HepG2 (cell line): ENCODE results near the gene SPRYD3. TPM values are rescaled to one million over a fixed set of nuclear protein-coding genes. Genes with fewer than 3 reads are reported as not detected.

Experiments used
- AHR ChIP-seq: IDR thresholded peaks from 2 replicates; pipeline ENCODE4 v1.6.1; 2018; ENCODE audit warnings: missing genetic modification reagents, missing compliant biosample characterization
- RCOR2 ChIP-seq: IDR thresholded peaks from 2 replicates; pipeline ENCODE4 v1.6.1; 2016; ENCODE audit warnings: missing biosample characterization, missing genetic modification reagents
- REL ChIP-seq: sonication (generic); formaldehyde crosslinking; conservative IDR thresholded peaks from 2 replicates; pipeline ENCODE4 v1.8.0; 2022; ENCODE audit warnings: mild to moderate bottlenecking, missing genetic modification reagents, moderate library complexity
- SRF ChIP-seq: IDR thresholded peaks from 2 replicates; pipeline ENCODE4 v1.6.1; 2011; ENCODE audit warnings: mild to moderate bottlenecking, low read depth, low read length, moderate library complexity
- SRSF9 ChIP-seq: fragments of 200-400 bp; formaldehyde crosslinking; IDR thresholded peaks from 2 replicates; pipeline ENCODE4 v1.6.1; 2018; ENCODE audit warnings: borderline replicate concordance, mild to moderate bottlenecking, low read depth, low read length; ENCODE audit not compliant: insufficient read depth, poor library complexity, severe bottlenecking
- ZMYM4 ChIP-seq: sonication (generic); formaldehyde crosslinking; IDR thresholded peaks from 2 replicates; pipeline ENCODE4 v1.8.1; 2023; ENCODE audit warnings: mild to moderate bottlenecking, missing genetic modification reagents
- ZNF770 ChIP-seq: sonication (generic); formaldehyde crosslinking; IDR thresholded peaks from 2 replicates; pipeline ENCODE4 v1.5.0; 2020; ENCODE audit warnings: mild to moderate bottlenecking, missing genetic modification reagents
- ZNF777 ChIP-seq: sonication (generic); formaldehyde crosslinking; IDR thresholded peaks from 2 replicates; pipeline ENCODE4 v1.4.0; 2020; ENCODE audit warnings: missing genetic modification reagents
- polyA plus RNA-seq, 8 experiments: library from polyadenylated mRNA; depleted of rRNA in 3 of 8; stranded (reverse) in 7 of 8; unstranded in 1 of 8; fragments of >200 nt; fragmentation: Illumina TruSeq in 4 of 8; extraction: Trizol in 4 of 8; gene quantifications; 2 replicates each; pipeline versions ENCODE4 v1.2.1 to v1.2.3, GENCODE V29; 2011 to 2016; ENCODE audit warnings: low read depth in 4 of 8, missing spikeins in 1 of 8, mixed read lengths in 1 of 8; ENCODE audit not compliant: insufficient read depth in 1 of 8
- total RNA-seq, 5 experiments: library from RNA; depleted of rRNA; stranded (reverse); fragments of >200 nt; fragmentation: Illumina TruSeq; extraction: Trizol; gene quantifications; 2 replicates each; pipeline ENCODE4 v1.2.3, GENCODE V29; 2016; ENCODE audit warnings: low read depth in 1 of 5
- TF ChIP-seq, protein P1 (sequence below): sonication (generic); formaldehyde crosslinking; IDR thresholded peaks from 2 replicates; pipeline ENCODE4 v1.4.0; 2020; ENCODE audit warnings: mild to moderate bottlenecking, missing genetic modification reagents
- TF ChIP-seq, protein P2 (sequence below): sonication (generic); formaldehyde crosslinking; IDR thresholded peaks from 2 replicates; pipeline ENCODE4 v1.8.0; 2022; ENCODE audit warnings: mild to moderate bottlenecking, missing genetic modification reagents; ENCODE audit not compliant: insufficient replicate concordance
- TF ChIP-seq, protein P3 (sequence below): sonication (generic); formaldehyde crosslinking; IDR thresholded peaks from 2 replicates; pipeline ENCODE4 v1.4.0; 2020; ENCODE audit warnings: missing genetic modification reagents, borderline replicate concordance
- TF ChIP-seq, protein P4 (sequence below): IDR thresholded peaks from 2 replicates; pipeline ENCODE4 v1.6.1; 2012; ENCODE audit warnings: low read depth, low read length, improper control_type of control experiment

The SPRYD3 gene
- total and polyA plus RNA-seq, 2 of the 13 experiments (the other 11 are each of a cell fraction or from before 2014, with no cell fraction given): 9.0 to 9.2 TPM

DNA sequence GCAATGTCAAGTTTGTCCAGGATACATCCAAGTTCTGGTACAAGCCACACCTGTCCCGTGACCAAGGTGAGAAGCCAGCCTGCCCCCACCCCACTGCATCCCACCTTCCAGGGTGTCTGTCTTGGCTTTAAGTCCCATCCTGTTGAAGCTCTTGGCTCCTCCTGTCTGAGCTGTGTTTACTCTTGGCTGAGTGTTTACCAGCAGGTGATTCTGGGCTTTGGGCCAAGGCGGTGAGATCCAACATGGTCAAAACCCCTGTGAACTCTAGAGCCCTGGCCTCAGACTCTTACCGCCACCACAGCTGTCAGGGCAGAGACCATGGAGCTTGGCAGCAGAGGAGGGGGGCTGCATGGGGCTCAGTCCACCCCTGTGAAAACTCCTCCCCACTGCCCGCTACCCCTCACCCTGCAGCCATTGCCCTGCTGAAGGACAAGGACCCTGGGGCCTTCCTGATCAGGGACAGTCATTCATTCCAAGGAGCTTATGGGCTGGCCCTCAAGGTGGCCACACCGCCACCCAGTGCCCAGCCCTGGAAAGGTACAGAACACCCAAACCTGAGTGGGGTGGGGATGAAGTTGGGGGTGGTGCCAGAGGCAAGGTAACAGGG, 17.7 kb downstream of the SPRYD3 start (continued):
- TF ChIP-seq, protein P1, sequence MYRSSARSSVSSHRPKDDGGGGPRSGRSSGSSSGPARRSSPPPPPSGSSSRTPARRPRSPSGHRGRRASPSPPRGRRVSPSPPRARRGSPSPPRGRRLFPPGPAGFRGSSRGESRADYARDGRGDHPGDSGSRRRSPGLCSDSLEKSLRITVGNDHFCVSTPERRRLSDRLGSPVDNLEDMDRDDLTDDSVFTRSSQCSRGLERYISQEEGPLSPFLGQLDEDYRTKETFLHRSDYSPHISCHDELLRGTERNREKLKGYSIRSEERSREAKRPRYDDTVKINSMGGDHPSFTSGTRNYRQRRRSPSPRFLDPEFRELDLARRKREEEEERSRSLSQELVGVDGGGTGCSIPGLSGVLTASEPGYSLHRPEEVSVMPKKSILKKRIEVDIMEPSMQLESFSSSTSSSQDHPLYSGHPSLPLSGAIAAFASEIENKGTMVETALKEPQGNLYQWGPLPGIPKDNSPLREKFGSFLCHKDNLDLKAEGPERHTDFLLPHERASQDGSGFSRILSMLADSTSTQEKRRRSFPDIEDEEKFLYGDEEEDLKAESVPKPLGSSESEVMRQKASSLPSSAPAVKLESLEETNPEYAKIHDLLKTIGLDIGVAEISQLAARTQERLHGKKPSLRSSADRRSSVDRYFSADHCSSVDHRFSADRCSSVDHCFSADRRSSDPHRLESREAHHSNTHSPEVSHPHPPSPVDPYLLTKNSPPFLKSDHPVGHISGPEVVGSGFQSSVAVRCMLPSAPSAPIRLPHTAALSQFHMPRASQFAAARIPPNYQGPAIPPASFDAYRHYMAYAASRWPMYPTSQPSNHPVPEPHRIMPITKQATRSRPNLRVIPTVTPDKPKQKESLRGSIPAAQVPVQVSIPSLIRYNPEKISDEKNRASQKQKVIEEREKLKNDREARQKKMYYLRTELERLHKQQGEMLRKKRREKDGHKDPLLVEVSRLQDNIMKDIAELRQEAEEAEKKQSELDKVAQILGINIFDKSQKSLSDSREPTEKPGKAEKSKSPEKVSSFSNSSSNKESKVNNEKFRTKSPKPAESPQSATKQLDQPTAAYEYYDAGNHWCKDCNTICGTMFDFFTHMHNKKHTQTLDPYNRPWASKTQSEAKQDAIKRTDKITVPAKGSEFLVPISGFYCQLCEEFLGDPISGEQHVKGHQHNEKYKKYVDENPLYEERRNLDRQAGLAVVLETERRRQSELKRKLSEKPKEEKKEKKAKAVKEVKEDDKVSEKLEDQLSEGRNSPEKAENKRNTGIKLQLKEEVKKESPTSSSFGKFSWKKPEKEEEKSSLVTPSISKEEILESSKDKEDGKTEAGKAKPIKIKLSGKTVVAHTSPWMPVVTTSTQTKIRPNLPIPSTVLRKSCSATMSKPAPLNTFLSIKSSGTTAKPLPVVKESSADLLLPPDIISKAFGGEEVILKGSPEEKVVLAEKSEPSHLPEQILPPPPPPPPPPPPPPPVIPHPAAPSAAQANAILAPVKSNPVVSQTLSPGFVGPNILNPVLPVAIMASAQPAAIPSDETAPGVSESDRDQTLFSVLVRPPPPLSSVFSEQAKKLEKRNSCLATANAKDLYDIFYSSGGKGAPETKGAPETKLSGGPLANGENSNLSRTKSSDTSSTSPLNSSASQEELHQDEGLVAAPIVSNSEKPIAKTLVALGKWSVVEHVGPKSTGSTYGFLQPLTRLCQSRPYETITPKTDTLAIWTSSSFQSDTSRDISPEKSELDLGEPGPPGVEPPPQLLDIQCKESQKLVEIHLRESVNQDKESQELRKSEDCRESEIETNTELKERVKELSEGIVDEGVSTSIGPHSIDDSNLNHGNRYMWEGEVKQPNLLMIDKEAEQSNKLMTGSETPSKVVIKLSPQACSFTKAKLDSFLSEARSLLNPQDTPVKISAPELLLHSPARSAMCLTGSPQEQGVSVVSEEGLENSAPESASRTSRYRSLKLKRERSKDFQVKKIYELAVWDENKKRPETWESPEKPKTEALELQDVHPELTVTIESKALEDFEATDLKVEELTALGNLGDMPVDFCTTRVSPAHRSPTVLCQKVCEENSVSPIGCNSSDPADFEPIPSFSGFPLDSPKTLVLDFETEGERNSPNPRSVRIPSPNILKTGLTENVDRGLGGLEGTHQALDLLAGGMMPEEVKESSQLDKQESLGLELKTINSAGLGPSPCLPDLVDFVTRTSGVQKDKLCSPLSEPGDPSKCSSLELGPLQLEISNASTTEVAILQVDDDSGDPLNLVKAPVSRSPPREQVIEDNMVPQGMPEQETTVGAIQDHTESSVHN (CRISPR knock-in tag): no peak
- TF ChIP-seq REL (CRISPR knock-in tag) (no peak), SRSF9 (no peak), ZNF770 (peak; percentile 65), RCOR2 (CRISPR knock-in tag) (no peak), ZNF777 (CRISPR knock-in tag) (no peak), AHR (CRISPR knock-in tag) (0 out of 2 replicates have a peak, but pooled peaks have one; percentile 5), ZMYM4 (CRISPR knock-in tag) (peak; percentile 49; the same call in 1 of the 2 replicates), SRF (no peak)
- TF ChIP-seq, protein P2, sequence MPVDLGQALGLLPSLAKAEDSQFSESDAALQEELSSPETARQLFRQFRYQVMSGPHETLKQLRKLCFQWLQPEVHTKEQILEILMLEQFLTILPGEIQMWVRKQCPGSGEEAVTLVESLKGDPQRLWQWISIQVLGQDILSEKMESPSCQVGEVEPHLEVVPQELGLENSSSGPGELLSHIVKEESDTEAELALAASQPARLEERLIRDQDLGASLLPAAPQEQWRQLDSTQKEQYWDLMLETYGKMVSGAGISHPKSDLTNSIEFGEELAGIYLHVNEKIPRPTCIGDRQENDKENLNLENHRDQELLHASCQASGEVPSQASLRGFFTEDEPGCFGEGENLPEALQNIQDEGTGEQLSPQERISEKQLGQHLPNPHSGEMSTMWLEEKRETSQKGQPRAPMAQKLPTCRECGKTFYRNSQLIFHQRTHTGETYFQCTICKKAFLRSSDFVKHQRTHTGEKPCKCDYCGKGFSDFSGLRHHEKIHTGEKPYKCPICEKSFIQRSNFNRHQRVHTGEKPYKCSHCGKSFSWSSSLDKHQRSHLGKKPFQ (CRISPR knock-in tag): no peak
- TF ChIP-seq, protein P3, sequence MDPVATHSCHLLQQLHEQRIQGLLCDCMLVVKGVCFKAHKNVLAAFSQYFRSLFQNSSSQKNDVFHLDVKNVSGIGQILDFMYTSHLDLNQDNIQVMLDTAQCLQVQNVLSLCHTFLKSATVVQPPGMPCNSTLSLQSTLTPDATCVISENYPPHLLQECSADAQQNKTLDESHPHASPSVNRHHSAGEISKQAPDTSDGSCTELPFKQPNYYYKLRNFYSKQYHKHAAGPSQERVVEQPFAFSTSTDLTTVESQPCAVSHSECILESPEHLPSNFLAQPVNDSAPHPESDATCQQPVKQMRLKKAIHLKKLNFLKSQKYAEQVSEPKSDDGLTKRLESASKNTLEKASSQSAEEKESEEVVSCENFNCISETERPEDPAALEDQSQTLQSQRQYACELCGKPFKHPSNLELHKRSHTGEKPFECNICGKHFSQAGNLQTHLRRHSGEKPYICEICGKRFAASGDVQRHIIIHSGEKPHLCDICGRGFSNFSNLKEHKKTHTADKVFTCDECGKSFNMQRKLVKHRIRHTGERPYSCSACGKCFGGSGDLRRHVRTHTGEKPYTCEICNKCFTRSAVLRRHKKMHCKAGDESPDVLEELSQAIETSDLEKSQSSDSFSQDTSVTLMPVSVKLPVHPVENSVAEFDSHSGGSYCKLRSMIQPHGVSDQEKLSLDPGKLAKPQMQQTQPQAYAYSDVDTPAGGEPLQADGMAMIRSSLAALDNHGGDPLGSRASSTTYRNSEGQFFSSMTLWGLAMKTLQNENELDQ (CRISPR knock-in tag): no peak
- TF ChIP-seq, protein P4, sequence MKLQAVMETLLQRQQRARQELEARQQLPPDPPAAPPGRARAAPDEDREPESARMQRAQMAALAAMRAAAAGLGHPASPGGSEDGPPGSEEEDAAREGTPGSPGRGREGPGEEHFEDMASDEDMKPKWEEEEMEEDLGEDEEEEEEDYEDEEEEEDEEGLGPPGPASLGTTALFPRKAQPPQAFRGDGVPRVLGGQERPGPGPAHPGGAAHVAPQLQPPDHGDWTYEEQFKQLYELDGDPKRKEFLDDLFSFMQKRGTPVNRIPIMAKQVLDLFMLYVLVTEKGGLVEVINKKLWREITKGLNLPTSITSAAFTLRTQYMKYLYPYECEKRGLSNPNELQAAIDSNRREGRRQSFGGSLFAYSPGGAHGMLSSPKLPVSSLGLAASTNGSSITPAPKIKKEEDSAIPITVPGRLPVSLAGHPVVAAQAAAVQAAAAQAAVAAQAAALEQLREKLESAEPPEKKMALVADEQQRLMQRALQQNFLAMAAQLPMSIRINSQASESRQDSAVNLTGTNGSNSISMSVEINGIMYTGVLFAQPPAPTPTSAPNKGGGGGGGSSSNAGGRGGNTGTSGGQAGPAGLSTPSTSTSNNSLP: no peak
